ENCODE data around the gene DCK. TPM values are rescaled to one million over a fixed set of nuclear protein-coding genes. Genes with fewer than 3 reads are reported as not detected.

Gene DCK
- total RNA-seq, 4 donors from 2014 or later = 6.3 to 17.2 (median 11.8) TPM

- no peaks in the 10 kb centered on the region for H3K9me3 ChIP-seq
- H3K27me3 ChIP-seq = no peaks in the 10 kb centered on the region
- H3K36me3 ChIP-seq = no peaks in the 10 kb centered on the region
- H3K27ac ChIP-seq = peak overlapping the region; percentile 82 to 90 (median 88)
- TF ChIP-seq CTCF (IDR thresholded peaks at IDR 0.05 in 4 of 5, conservative IDR thresholded peaks at IDR 0.05 in 1 of 5) = no peak
- no peak for TF ChIP-seq POLR2A (IDR thresholded peaks at IDR 0.05)
- no peak for ATAC-seq
- H3K4me3 ChIP-seq = peak overlapping the region; percentile 83 to 90 (median 87)
- H3K4me1 ChIP-seq = peaks cover 13 to 16% of the 10 kb centered on the region in 2 donors
- in situ Hi-C loops (cut with MboI; ENCODE audit: low sequenced_read_pairs in 4 of 4) (loop anchor here in 2 of 4 donors (25.0 kb wide), 2 partner anchors 307 to 332 kb away; partner anchors contain the start of genes JCHAIN (in 1 of the 2) and UTP3 (in 1 of the 2)), intact Hi-C loops (cut with DNase I; ENCODE audit: low total_unique reads) (loop anchor here (10.0 kb wide), 1 partner anchor 191 kb away; no protein-coding TSS in a partner anchor)
- no peak for DNase-seq
Observed at GRCh38 chr4:70994069-70994366, 569 bp downstream of the DCK start.

GRCh38 chr4:70994387-70995099 is 1.1 kb downstream of the DCK start:
- no peaks in the 10 kb centered on the region for H3K36me3 ChIP-seq
- TF ChIP-seq POLR2A (IDR thresholded peaks at IDR 0.05) (no peak), CTCF (IDR thresholded peaks at IDR 0.05 in 4 of 5, conservative IDR thresholded peaks at IDR 0.05 in 1 of 5) (no peak)
- intact Hi-C loops (cut with DNase I; ENCODE audit: low total_unique reads) = loop anchor here (10.0 kb wide), 1 partner anchor 190 kb away; no protein-coding TSS in a partner anchor
- in situ Hi-C loops (cut with MboI; ENCODE audit: low sequenced_read_pairs in 4 of 4) = loop anchor here in 2 of 4 donors (25.0 kb wide), 2 partner anchors 307 to 332 kb away; partner anchors contain the start of genes JCHAIN (in 1 of the 2) and UTP3 (in 1 of the 2)
- DNase-seq (no peak), ATAC-seq (no peak)
- peak overlapping the region in 3 of 4 donors; percentile 87 to 90 (median 90) for H3K27ac ChIP-seq
- peak overlapping the region; percentile 83 to 90 (median 87) for H3K4me3 ChIP-seq
- peaks cover 13 to 16% of the 10 kb centered on the region in 2 donors for H3K4me1 ChIP-seq
- no peaks in the 10 kb centered on the region for H3K9me3 ChIP-seq
- no peaks in the 10 kb centered on the region for H3K27me3 ChIP-seq

GRCh38 chr4:70996018-70996360 is 2.5 kb downstream of the DCK start:
- no peak for ATAC-seq
- Histone ChIP-seq H3K4me3 (no peak overlapping the region), H3K9me3 (no peaks in the 10 kb centered on the region), H3K27me3 (no peaks in the 10 kb centered on the region), H3K4me1 (peaks cover 13 to 16% of the 10 kb centered on the region in 2 donors), H3K36me3 (no peaks in the 10 kb centered on the region), H3K27ac (no peak overlapping the region)
- in situ Hi-C loops (cut with MboI; ENCODE audit: low sequenced_read_pairs in 4 of 4) = loop anchor here in 2 of 4 donors (25.0 kb wide), 2 partner anchors 309 to 334 kb away; partner anchors contain the start of genes JCHAIN (in 1 of the 2) and UTP3 (in 1 of the 2)
- intact Hi-C loops (cut with DNase I; ENCODE audit: low total_unique reads) = loop anchor here (10.0 kb wide), 1 partner anchor 189 kb away; no protein-coding TSS in a partner anchor
- no peak for DNase-seq
- TF ChIP-seq CTCF (IDR thresholded peaks at IDR 0.05 in 4 of 5, conservative IDR thresholded peaks at IDR 0.05 in 1 of 5) (no peak), POLR2A (IDR thresholded peaks at IDR 0.05) (no peak)

- DNase-seq (no peak), ATAC-seq (no peak)
- Histone ChIP-seq H3K9me3 (no peaks in the 10 kb centered on the region), H3K27ac (peak overlapping the region in 1 of 4 donors; percentile 7), H3K4me1 (peaks cover 13 to 16% of the 10 kb centered on the region in 2 donors), H3K27me3 (no peaks in the 10 kb centered on the region), H3K4me3 (no peak overlapping the region), H3K36me3 (no peaks in the 10 kb centered on the region)
- TF ChIP-seq POLR2A (IDR thresholded peaks at IDR 0.05) = no peak
- no peak for TF ChIP-seq CTCF (IDR thresholded peaks at IDR 0.05 in 4 of 5, conservative IDR thresholded peaks at IDR 0.05 in 1 of 5)
- in situ Hi-C loops (cut with MboI; ENCODE audit: low sequenced_read_pairs in 4 of 4) = loop anchor here in 2 of 4 donors (25.0 kb wide), 2 partner anchors 310 to 335 kb away; partner anchors contain the start of genes JCHAIN (in 1 of the 2) and UTP3 (in 1 of the 2)
- intact Hi-C loops (cut with DNase I; ENCODE audit: low total_unique reads) = loop anchor here (10.0 kb wide), 1 partner anchor 188 kb away; no protein-coding TSS in a partner anchor
Observed at GRCh38 chr4:70997036-70997435, 3.6 kb downstream of the DCK start.
